NT2/D1 (cell line): ENCODE results near the gene OR5A1.

Source experiments
- SUZ12 ChIP-seq: IDR thresholded peaks from 2 replicates; pipeline ENCODE4 v1.6.1; 2011; ENCODE audit not compliant: insufficient read length, insufficient read depth; ENCODE audit errors: extremely low read depth
- YY1 ChIP-seq: IDR thresholded peaks from 2 replicates; pipeline ENCODE4 v1.6.1; 2011; ENCODE audit not compliant: insufficient read length, insufficient read depth
- ZNF274 ChIP-seq: IDR thresholded peaks from 2 replicates; pipeline ENCODE4 v1.6.1; 2011; ENCODE audit warnings: mild to moderate bottlenecking, low read depth, low read length

- no peak for TF ChIP-seq SUZ12
- no peak for TF ChIP-seq ZNF274
- no peak for TF ChIP-seq YY1
These were observed 12.4 kb upstream of the OR5A1 start for GRCh38 chr11:59423835-59424234.
